Tibial nerve (tissue), 3 donors: Measurements from ENCODE around the gene SUMO3.

ENCODE experiments used
- CTCF ChIP-seq, 5 experiments: fragments of 200-600 bp in 3 of 5; fragments of 450-650 bp in 2 of 5; sonication (generic) in 3 of 5; IDR thresholded peaks; one replicate each; pipeline ENCODE4 v1.5.1; 2016 to 2019; ENCODE audit warnings: antibody characterized with exemption in 5 of 5, mild to moderate bottlenecking in 3 of 5, moderate library complexity in 2 of 5
- POLR2A ChIP-seq, 2 donors: fragments of 450-650 bp; IDR thresholded peaks; one replicate each; pipeline ENCODE4 v1.6.1; 2017; ENCODE audit warnings: antibody characterized with exemption in 2 of 2, mild to moderate bottlenecking in 2 of 2, moderate library complexity in 2 of 2

GRCh38 chr21:44780137-44780502 lies 37.7 kb downstream of the SUMO3 start:
- TF ChIP-seq CTCF (IDR thresholded peaks at IDR 0.05) (no peak), POLR2A (IDR thresholded peaks at IDR 0.05) (no peak)
